ENCODE results near the gene CD74.

The CD74 gene

GRCh38 chr5:150368526-150368925 is 44.2 kb downstream of the CD74 start:
- no peak for DNase-seq (ENCODE audit: low read depth in 2 of 2, low spot score in 1 of 2)

GRCh38 chr5:150364004-150364403 is 48.7 kb downstream of the CD74 start:
- no peak for DNase-seq (ENCODE audit: low read depth in 2 of 2, low spot score in 1 of 2)

- no peak for DNase-seq (ENCODE audit: low read depth in 2 of 2, low spot score in 1 of 2)
Observed at GRCh38 chr5:150363185-150363584, 49.5 kb downstream of the CD74 start.

DNA sequence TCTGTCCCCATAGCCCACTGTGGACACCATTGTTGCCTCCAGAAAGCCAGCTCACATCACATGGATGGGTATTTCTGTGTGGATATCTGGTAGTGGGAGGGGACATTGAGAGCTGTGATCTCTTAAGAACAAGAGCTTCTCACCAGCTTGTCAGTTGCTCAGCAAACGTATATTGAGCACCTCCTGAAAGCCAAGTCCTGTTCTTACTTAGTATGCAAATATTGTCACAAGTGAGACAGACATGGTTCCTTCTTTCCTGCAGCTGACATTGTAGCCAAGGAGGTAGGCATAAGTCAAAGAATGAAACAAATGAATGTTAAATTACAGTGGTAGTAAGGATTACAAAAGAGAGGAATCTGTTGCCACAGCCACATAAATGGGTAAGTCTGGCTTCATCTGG is 51.4 kb downstream of the CD74 start:
- DNase-seq (ENCODE audit: low read depth in 2 of 2, low spot score in 1 of 2), result no peak

- DNase-seq (ENCODE audit: low read depth in 2 of 2, low spot score in 1 of 2), result no peak
Observed at GRCh38 chr5:150358261-150359095, 54.2 kb downstream of the CD74 start.

DNA sequence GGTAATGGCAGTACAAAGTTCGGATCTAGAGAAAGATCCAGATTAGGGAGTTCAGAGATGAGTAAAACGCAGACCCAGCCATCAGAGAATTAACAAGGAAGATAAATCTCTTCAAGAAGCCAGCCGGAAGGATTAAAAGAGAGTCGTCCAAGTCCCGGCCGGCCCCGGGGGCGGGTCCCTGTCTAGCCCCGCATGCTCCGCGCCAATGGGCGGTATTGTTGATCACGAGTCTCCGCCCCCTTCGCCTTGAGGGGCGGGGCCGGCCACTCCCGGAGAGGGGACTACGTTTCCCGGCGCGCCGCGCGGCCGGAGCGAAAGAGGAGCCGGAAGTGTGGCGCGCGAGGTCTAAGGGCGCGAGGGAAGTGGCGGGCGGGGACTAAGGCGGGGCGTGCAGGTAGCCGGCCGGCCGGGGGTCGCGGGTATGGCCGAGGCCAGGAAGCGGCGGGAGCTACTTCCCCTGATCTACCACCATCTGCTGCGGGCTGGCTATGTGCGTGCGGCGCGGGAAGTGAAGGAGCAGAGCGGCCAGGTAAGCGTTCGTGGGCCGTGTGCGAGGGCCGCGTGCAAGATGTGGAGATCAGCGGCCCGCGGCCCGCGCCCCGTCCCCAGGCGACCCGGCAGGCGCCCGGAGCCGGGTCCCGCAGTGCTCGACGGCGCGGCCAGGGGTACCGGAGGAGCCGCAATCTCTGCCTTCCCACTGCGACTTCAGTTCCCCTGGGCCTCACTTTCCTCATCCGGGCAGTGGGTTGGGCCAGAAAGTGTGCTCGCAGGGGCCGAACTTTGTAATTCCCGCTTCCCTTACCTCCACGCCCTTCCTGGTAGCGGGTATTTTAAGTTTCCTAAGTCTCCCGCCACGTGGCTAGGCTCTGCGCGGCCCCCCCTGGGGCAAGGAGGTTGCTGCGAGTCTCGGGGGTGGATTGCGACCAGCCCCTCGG is 55.1 kb downstream of the CD74 start, which contains the start of gene TCOF1:
Gene TCOF1, plus strand, starts transcription at position 372 of the 935 bp plus-strand sequence. Its CDS starts 50 bp downstream, at position 422.
- DNase-seq (ENCODE audit: low read depth in 2 of 2, low spot score in 1 of 2), result peak; percentile 92 to 95

DNA sequence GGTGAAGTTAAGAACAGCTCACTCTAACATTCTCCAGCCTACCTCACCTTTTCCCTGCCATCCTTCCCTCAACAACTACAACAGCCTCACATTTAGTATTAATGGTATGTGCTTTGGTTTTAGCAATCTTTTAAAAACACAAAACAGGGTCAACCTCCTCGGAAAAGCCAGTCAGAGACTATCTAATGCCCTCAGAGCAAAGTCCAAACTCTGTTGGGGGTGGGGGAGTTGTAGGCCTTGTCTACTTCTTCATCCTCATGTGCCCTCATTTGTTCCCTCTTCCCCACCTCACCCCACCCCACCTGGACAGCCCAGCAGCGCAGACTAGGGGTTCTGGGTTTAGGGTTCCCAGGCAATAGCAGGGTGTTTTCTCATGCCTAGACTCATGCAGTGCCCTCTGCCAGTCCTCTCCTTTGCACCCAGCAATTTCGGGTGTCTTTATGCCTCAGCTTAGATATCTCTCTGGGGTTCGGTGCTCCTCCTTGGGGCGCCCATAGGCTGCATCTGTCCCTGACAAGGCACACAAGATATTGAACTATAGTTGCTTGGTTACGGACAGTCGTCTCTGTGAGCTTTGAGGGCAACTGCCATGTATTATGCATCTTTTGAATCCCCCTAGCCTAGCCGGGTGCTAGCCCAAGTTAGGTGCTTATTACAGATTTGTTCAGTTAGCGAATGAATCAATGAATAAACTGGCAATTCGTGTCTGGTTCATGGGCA is 56.0 kb downstream of the CD74 start:
- DNase-seq (ENCODE audit: low read depth in 2 of 2, low spot score in 1 of 2), result no peak

DNA sequence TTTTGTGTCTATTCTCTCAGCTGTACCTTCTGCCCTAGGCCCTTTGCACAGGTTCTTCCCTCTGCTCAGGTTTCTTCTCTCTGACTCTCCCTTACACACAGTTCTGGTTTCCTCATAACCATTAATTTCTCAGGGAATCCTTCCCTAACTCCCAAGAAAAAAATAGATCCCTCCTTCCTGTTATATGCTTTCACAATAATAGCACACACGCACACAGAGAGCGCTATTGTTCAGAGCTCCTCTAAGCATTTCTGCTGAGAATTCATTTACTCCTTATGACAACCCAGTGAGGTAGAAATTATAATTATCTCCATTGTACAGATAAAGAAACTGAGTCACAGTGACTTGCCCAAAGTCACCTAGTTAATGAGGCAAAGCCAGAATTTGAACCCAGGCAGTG is 56.9 kb downstream of the CD74 start:
- no peak for DNase-seq (ENCODE audit: low read depth in 2 of 2, low spot score in 1 of 2)

DNA sequence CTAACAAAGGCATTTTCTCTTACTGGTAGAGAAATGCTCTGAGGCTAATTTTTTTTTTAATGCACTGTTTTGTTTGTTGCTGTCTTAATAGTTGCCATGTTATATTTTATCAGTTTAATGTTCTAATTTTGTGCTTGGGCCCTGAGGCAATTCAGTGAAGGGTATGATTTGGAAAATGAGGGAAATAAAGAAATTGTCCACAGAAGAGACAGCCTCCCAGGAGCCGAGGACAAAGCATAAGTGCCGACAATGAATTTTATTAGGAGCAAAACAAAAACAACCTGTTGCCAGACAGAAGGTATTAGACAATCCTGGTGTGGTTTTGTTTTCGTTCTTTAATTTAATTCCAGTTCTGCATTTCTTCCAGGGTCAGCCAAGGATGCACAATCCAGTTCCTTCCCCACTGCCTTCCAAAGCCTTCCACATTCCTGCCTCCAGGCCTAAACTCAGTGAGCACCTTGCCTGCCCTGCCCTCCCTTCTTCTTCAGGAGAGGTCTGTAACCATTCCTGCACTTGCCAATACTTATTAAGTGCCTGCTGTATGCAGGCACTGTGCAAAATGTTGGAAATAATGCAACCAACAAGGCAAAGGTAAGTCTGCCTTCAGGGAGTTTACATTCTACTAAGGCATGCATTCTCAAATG is 59.6 kb downstream of the CD74 start:
- no peak for DNase-seq (ENCODE audit: low read depth in 2 of 2, low spot score in 1 of 2)

DNA sequence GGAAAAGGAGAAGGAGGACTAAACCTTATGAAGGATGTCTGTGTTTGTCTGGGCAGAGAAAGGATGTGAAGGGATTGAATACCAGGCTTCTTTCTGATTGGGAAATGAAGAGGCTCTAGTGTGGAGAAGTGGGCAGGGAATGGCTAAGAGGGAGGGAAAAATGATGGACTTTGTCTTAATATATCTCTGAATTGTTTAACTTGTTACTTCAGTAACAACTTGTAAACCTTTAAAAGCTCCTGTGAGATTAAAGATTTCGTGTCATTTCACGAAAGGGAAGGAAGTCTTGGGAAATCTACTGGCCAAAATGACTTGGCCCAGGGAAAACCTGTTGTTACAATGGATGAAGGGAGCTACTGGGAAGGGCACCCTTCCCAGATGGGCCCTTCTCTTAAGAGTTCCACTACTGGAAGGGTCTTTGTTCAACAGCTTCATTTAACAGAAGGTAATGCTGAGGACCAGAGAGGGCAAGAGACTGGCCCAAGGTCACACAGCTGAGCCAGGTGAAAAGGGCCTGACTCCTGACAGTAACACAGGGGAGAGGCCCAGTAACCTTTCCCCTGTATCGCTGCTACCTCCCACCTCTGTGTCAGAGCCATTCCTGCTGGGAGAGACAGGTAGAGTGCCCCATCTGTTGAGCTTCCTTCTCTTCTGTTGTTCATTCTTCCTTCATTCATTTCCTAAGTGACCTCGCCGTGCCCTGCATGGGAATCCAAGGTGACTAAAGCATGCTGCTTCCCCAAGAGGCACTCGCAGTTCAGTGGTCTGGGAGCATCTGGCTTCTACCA is 60.3 kb downstream of the CD74 start:
- no peak for DNase-seq (ENCODE audit: low read depth in 2 of 2, low spot score in 1 of 2)
